ENCODE measurements around the gene MRPS25.
A peak's percentile ranks its signal among the peaks of the same experiment; 100 is the strongest.

MRPS25 gene

DNA sequence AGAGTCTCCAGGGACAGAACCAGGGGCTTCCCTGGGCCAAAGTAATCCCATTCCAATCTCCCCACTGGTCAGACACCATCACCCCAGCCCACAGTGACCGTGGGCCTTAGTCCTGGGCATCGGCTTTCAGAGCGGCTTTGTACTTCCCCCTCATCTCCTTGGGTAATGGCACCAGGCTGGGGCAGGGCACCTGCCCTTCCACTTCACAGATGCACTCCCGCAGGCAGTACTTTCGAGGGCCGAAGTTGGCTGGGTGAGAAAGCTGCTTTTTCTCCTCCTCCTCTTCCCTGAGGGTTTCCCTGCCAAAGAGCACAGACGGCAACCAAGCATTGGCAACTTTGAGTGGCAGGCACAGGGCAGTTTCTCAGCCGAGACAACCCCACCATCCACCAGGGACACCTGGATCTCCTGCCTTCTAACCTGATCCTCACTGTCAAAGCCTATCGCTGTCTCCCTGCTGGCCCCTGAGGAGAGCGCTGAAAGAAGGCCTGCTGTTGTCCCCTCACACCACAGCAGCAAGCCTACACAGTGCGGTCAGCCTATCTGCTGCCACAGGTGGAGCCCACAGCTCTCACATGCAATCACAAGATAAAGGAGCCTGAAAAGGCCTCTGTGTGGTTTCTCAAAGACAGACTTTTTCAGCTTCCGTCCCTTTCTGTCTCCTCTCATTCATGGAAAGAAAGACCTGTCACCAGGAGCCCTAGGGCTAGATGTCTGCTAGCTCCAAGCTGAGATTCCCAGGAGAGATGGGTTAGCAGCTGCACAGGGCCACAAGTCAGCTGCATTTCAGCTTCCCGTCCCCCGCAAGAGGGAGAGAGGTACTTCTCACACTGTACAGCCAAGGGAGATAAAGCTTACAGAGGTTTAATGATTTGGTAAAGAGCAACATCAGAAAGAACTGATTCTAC is 12.5 kb downstream of the MRPS25 start:
- Histone ChIP-seq H3K4me3 (ENCODE audit: low read length in 2 of 2) (no peak overlapping the region), H3K27me3 (ENCODE audit: control insufficient read depth in 3 of 3, insufficient read depth in 3 of 3, low read depth in 1 of 3, low read length in 3 of 3) (no peaks in the 10 kb centered on the region), H2BK5ac (ENCODE audit: low read length) (peak overlapping the region; percentile 3), H3K4me2 (ENCODE audit: insufficient read depth, low read length, poor library complexity, severe bottlenecking) (peak overlapping the region; percentile 19), H2BK120ac (ENCODE audit: low read depth, low read length) (no peak overlapping the region), H2BK15ac (ENCODE audit: low read length) (peak overlapping the region; percentile 43), H3K9ac (ENCODE audit: low read depth, low read length, poor library complexity) (no peak overlapping the region), H3K79me1 (ENCODE audit: low read depth, low read length) (peaks cover 6% of the 10 kb centered on the region), H4K8ac (ENCODE audit: low read depth, low read length) (no peak overlapping the region), H3K14ac (ENCODE audit: low read length) (peak overlapping the region; percentile 14), H3K23ac (ENCODE audit: low read depth, low read length, poor library complexity) (peak overlapping the region; percentile 60), H2AK5ac (ENCODE audit: low read depth, low read length) (peak overlapping the region; percentile 67), H4K91ac (ENCODE audit: low read depth, low read length, poor library complexity) (no peak overlapping the region), H3K27ac (replicated peaks; ENCODE audit: low read length) (peak overlapping the region; percentile 75), H3K4ac (ENCODE audit: low read length) (no peak overlapping the region), H2AFZ (ENCODE audit: low read length) (no peak overlapping the region), H3K4me1 (ENCODE audit: control insufficient read depth in 2 of 2, insufficient read depth in 1 of 2, low read depth in 1 of 2, low read length in 2 of 2) (peaks cover 0 to 14% of the 10 kb centered on the region in 2 donors), H3K36me3 (replicated peaks in 1 of 2; ENCODE audit: control insufficient read depth in 2 of 2, insufficient read depth in 2 of 2, low read length in 2 of 2) (peaks cover 21 to 87% of the 10 kb centered on the region in 2 donors), H3K18ac (ENCODE audit: low read length) (peak overlapping the region; percentile 54), H3K9me3 (replicated peaks in 1 of 2; ENCODE audit: control insufficient read depth in 2 of 2, insufficient read depth in 1 of 2, low read depth in 1 of 2, low read length in 2 of 2) (no peaks in the 10 kb centered on the region), H2BK12ac (ENCODE audit: low read length) (peak overlapping the region; percentile 60)
- whole genome bisulfite sequencing, 2 donors (ENCODE audit: extremely low coverage in 2 of 2, insufficient read length in 2 of 2, insufficient replicate concordance in 1 of 2) = no CpG with 5 or more reads among the region's 14 CpGs
- DNase-seq (ENCODE audit: low spot score) = no peak

DNA sequence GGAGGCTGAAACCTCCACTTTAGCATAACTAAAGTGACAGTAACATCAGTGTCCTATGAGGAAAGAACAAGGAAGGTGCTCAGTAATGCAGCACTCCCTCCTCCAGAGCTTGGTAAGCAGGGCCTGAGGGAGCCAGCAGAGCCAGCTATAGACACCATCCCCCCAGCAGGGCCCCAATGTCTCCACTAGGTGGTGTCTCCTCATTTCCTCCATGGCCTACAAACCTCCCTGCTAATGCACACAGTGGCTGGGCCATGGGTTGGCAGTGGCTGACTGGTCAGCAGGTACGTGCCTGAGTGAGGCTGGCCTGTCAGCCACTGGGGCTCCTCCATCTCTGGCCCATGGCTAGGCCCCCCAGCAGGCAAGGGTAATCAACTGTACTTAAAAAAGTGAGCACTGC is 13.6 kb downstream of the MRPS25 start:
- no peak for DNase-seq (ENCODE audit: low spot score)

DNA sequence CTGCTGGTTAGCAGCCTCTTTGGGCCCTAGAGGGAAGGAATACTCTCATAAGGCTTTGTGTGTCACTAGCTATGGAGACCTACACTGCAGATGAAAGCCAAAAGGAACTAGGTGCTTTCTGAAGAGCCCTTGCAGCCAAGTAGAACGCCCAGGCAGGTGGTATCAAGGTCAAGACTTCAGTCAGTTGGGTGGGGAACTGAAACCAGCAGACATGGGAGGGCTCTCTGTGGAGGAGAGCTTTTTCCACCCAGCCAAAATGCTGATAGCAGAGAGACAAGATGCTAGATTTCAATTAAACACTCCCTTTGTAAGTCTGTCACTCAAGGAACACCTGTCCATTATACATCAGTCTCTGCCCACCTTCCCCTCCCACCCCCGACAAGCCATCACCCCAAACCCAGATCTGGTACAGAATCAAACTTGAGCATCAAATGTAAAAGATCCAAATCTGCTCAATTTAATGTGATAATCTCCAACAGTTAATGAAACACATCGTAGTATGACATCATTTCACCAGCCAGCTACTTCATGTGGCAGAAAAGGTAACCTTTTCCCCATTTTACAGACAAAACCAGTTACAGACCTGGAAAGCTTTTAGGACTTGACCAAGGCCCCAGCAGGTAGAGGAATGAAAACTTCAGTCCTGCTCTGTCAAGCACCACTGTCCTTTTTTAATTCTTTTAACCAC is 14.6 kb downstream of the MRPS25 start:
- Histone ChIP-seq H3K18ac (ENCODE audit: low read length) (no peak overlapping the region), H3K4me1 (ENCODE audit: control insufficient read depth in 2 of 2, insufficient read depth in 1 of 2, low read depth in 1 of 2, low read length in 2 of 2) (peaks cover 0 to 14% of the 10 kb centered on the region in 2 donors), H3K36me3 (replicated peaks in 1 of 2; ENCODE audit: control insufficient read depth in 2 of 2, insufficient read depth in 2 of 2, low read length in 2 of 2) (peaks cover 28 to 91% of the 10 kb centered on the region in 2 donors), H2BK12ac (ENCODE audit: low read length) (no peak overlapping the region), H3K27me3 (ENCODE audit: control insufficient read depth in 3 of 3, insufficient read depth in 3 of 3, low read depth in 1 of 3, low read length in 3 of 3) (no peaks in the 10 kb centered on the region), H3K79me1 (ENCODE audit: low read depth, low read length) (peaks cover 2% of the 10 kb centered on the region), H3K23ac (ENCODE audit: low read depth, low read length, poor library complexity) (no peak overlapping the region), H4K8ac (ENCODE audit: low read depth, low read length) (no peak overlapping the region), H3K9me3 (replicated peaks in 1 of 2; ENCODE audit: control insufficient read depth in 2 of 2, insufficient read depth in 1 of 2, low read depth in 1 of 2, low read length in 2 of 2) (no peaks in the 10 kb centered on the region), H4K91ac (ENCODE audit: low read depth, low read length, poor library complexity) (no peak overlapping the region), H2AK5ac (ENCODE audit: low read depth, low read length) (no peak overlapping the region), H2BK120ac (ENCODE audit: low read depth, low read length) (no peak overlapping the region), H2AFZ (ENCODE audit: low read length) (no peak overlapping the region), H3K9ac (ENCODE audit: low read depth, low read length, poor library complexity) (no peak overlapping the region), H2BK5ac (ENCODE audit: low read length) (no peak overlapping the region), H3K4me3 (ENCODE audit: low read length in 2 of 2) (no peak overlapping the region), H2BK15ac (ENCODE audit: low read length) (no peak overlapping the region), H3K4ac (ENCODE audit: low read length) (no peak overlapping the region), H3K4me2 (ENCODE audit: insufficient read depth, low read length, poor library complexity, severe bottlenecking) (no peak overlapping the region), H3K27ac (replicated peaks; ENCODE audit: low read length) (no peak overlapping the region), H3K14ac (ENCODE audit: low read length) (no peak overlapping the region)
- no peak for DNase-seq (ENCODE audit: low spot score)
- no CpG with 5 or more reads among the region's 3 CpGs for WGBS, 2 donors (ENCODE audit: extremely low coverage in 2 of 2, insufficient read length in 2 of 2, insufficient replicate concordance in 1 of 2)

More for the DNA sequence above, 13.6 kb downstream of the MRPS25 start:
- H2BK5ac ChIP-seq (ENCODE audit: low read length) = no peak overlapping the region
- no peak overlapping the region for H3K18ac ChIP-seq (ENCODE audit: low read length)
- H3K9me3 ChIP-seq (replicated peaks in 1 of 2; ENCODE audit: control insufficient read depth in 2 of 2, insufficient read depth in 1 of 2, low read depth in 1 of 2, low read length in 2 of 2) = no peaks in the 10 kb centered on the region
- no peak overlapping the region for H3K14ac ChIP-seq (ENCODE audit: low read length)
- H4K91ac ChIP-seq (ENCODE audit: low read depth, low read length, poor library complexity) = no peak overlapping the region
- H3K4me1 ChIP-seq (ENCODE audit: control insufficient read depth in 2 of 2, insufficient read depth in 1 of 2, low read depth in 1 of 2, low read length in 2 of 2) = peaks cover 0 to 14% of the 10 kb centered on the region in 2 donors
- peaks cover 5% of the 10 kb centered on the region for H3K79me1 ChIP-seq (ENCODE audit: low read depth, low read length)
- no peak overlapping the region for H2BK12ac ChIP-seq (ENCODE audit: low read length)
- no peak overlapping the region for H3K4me3 ChIP-seq (ENCODE audit: low read length in 2 of 2)
- H2AK5ac ChIP-seq (ENCODE audit: low read depth, low read length) = no peak overlapping the region
- H3K27ac ChIP-seq (replicated peaks; ENCODE audit: low read length) = no peak overlapping the region
- H2BK120ac ChIP-seq (ENCODE audit: low read depth, low read length) = no peak overlapping the region
- H3K23ac ChIP-seq (ENCODE audit: low read depth, low read length, poor library complexity) = no peak overlapping the region
- no peaks in the 10 kb centered on the region for H3K27me3 ChIP-seq (ENCODE audit: control insufficient read depth in 3 of 3, insufficient read depth in 3 of 3, low read depth in 1 of 3, low read length in 3 of 3)
- peaks cover 24 to 87% of the 10 kb centered on the region in 2 donors for H3K36me3 ChIP-seq (replicated peaks in 1 of 2; ENCODE audit: control insufficient read depth in 2 of 2, insufficient read depth in 2 of 2, low read length in 2 of 2)
- H3K4ac ChIP-seq (ENCODE audit: low read length) = no peak overlapping the region
- WGBS, 2 donors (ENCODE audit: extremely low coverage in 2 of 2, insufficient read length in 2 of 2, insufficient replicate concordance in 1 of 2) = no CpG with 5 or more reads among the region's 1 CpG
- H3K9ac ChIP-seq (ENCODE audit: low read depth, low read length, poor library complexity) = no peak overlapping the region
- no peak overlapping the region for H2AFZ ChIP-seq (ENCODE audit: low read length)
- H4K8ac ChIP-seq (ENCODE audit: low read depth, low read length) = no peak overlapping the region
- no peak overlapping the region for H2BK15ac ChIP-seq (ENCODE audit: low read length)
- no peak overlapping the region for H3K4me2 ChIP-seq (ENCODE audit: insufficient read depth, low read length, poor library complexity, severe bottlenecking)

DNA sequence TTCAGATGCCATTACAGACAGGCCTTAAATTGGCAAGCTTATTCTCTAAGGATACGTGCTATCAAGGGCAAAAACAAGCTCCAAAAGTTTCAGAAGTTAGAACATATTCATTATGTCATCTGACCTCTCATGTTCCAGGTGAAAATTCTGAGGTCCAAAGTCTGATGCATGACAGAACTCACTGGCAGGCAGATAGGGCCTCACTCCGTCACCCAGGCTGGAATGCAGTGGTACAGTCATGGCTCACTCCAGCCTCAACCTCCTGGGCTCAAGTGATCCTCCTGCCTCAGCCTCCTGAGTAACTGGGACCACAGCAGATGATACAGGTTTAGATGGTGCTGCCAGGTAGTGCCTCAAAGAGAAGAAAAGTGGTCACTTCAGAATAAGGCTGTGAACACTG is 15.5 kb downstream of the MRPS25 start:
- no peak overlapping the region for H2AFZ ChIP-seq (ENCODE audit: low read length)
- no peak overlapping the region for H3K27ac ChIP-seq (replicated peaks; ENCODE audit: low read length)
- no peak overlapping the region for H2BK15ac ChIP-seq (ENCODE audit: low read length)
- peaks cover 2% of the 10 kb centered on the region for H3K79me1 ChIP-seq (ENCODE audit: low read depth, low read length)
- DNase-seq (ENCODE audit: low spot score) = no peak
- no peak overlapping the region for H3K4me3 ChIP-seq (ENCODE audit: low read length in 2 of 2)
- no peak overlapping the region for H2AK5ac ChIP-seq (ENCODE audit: low read depth, low read length)
- H3K18ac ChIP-seq (ENCODE audit: low read length) = no peak overlapping the region
- H4K91ac ChIP-seq (ENCODE audit: low read depth, low read length, poor library complexity) = no peak overlapping the region
- peak overlapping the region; percentile 38 for H3K23ac ChIP-seq (ENCODE audit: low read depth, low read length, poor library complexity)
- H4K8ac ChIP-seq (ENCODE audit: low read depth, low read length) = no peak overlapping the region
- no peaks in the 10 kb centered on the region for H3K9me3 ChIP-seq (replicated peaks in 1 of 2; ENCODE audit: control insufficient read depth in 2 of 2, insufficient read depth in 1 of 2, low read depth in 1 of 2, low read length in 2 of 2)
- H2BK12ac ChIP-seq (ENCODE audit: low read length) = no peak overlapping the region
- H2BK5ac ChIP-seq (ENCODE audit: low read length) = no peak overlapping the region
- no CpG with 5 or more reads among the region's 2 CpGs for WGBS, 2 donors (ENCODE audit: extremely low coverage in 2 of 2, insufficient read length in 2 of 2, insufficient replicate concordance in 1 of 2)
- no peak overlapping the region for H2BK120ac ChIP-seq (ENCODE audit: low read depth, low read length)
- no peak overlapping the region for H3K4me2 ChIP-seq (ENCODE audit: insufficient read depth, low read length, poor library complexity, severe bottlenecking)
- peaks cover 35 to 92% of the 10 kb centered on the region in 2 donors for H3K36me3 ChIP-seq (replicated peaks in 1 of 2; ENCODE audit: control insufficient read depth in 2 of 2, insufficient read depth in 2 of 2, low read length in 2 of 2)
- H3K14ac ChIP-seq (ENCODE audit: low read length) = no peak overlapping the region
- H3K4me1 ChIP-seq (ENCODE audit: control insufficient read depth in 2 of 2, insufficient read depth in 1 of 2, low read depth in 1 of 2, low read length in 2 of 2) = peaks cover 0 to 14% of the 10 kb centered on the region in 2 donors
- H3K27me3 ChIP-seq (ENCODE audit: control insufficient read depth in 3 of 3, insufficient read depth in 3 of 3, low read depth in 1 of 3, low read length in 3 of 3) = no peaks in the 10 kb centered on the region
- no peak overlapping the region for H3K4ac ChIP-seq (ENCODE audit: low read length)
- H3K9ac ChIP-seq (ENCODE audit: low read depth, low read length, poor library complexity) = no peak overlapping the region
